GM19238 (cell line): ENCODE data around the gene C11orf86.
"Not testable (repeated sequence)": the region's sequence is repeated elsewhere in the genome, so short reads cannot be mapped to it uniquely, and the experiment has no call there.

Experiments used
- DNase-seq: peaks from one replicate; pipeline ENCODE4 v3.0.0; 2011; ENCODE audit warnings: low spot score; ENCODE audit not compliant: insufficient read length

The C11orf86 gene

GRCh38 chr11:66988741-66989140 lies 13.6 kb downstream of the C11orf86 start:
- not testable (repeated sequence) for DNase-seq

DNA sequence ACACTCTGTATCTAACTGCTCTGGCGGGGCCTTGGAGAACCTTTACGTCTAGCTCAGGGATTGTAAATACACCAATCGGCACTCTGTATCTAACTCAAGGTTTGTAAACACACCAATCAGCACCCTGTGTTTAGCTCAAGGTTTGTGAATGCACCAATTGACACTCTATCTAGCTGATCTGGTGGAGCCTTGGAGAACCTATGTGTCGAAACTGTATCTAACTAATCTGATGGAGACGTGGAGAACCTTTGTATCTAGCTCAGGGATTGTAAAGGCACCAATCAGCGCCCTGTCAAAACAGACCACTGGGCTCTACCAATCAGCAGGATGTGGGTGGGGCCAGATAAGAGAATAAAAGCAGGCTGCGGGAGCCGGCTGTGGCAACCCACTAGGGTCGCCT lies 14.3 kb downstream of the C11orf86 start:
- DNase-seq, result not testable (repeated sequence)

- no peak for DNase-seq
These were observed 16.9 kb downstream of the C11orf86 start for GRCh38 chr11:66992041-66992440.

DNA sequence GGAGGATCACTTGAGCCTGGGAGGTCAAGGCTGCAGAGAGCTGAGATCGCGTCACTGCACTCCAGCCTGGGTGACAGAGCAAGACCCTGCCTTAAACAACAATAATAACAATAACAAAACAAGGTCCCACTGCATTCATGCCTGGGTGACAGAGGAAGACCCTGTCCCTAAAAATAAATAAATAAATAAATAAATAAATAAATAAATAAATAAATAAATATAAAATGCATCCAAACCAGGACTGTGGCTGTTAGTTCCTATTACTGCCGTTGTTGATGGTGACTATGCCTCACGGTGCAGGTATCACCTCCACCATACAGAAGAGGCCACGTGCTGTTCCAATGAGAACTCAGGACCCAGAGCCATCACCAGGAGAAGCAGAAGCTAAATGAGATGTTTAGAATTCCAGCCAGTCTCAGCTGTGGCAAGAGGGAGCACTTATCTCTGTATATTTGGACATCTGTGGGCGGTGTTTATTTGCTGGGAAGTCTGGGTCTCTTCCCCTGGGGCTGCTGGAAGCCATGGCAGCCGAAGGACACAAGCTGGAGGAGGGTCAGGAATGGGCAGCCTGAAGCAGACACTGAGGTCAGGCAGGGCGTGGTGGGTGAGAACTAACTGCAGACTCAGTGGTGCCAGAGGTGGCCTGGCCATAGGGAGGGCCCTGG lies 21.6 kb downstream of the C11orf86 start:
- DNase-seq, result no peak

DNA sequence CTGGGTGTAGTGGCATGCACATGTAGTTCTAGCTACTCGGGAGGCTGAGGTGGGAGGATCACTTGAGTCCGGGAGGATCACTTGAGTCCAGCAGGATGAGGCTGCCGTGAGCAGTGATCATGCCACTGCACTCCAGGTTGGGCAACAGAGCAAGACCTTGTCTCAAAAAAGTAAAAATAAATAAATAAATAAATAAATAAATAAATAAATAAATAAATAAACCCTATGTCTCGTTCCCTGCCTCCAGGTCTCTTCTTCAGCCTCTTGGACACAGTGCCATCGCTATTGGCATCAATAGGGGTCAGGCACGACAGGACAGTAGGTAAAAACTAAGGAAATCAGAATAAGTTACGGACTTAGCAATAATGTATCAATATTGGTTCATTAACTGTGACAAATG lies 24.5 kb downstream of the C11orf86 start:
- DNase-seq, result no peak

GRCh38 chr11:67001332-67001731 lies 26.2 kb downstream of the C11orf86 start:
- DNase-seq, result no peak

- no peak for DNase-seq
These were observed 27.3 kb downstream of the C11orf86 start for GRCh38 chr11:67002297-67002913.

- DNase-seq, result no peak
These were observed 27.9 kb downstream of the C11orf86 start for GRCh38 chr11:67002921-67003411.

- not testable (repeated sequence) for DNase-seq
These were observed 30.1 kb downstream of the C11orf86 start for GRCh38 chr11:67005200-67005599.

GRCh38 chr11:67006029-67006884 lies 31.2 kb downstream of the C11orf86 start:
- DNase-seq, result no peak

GRCh38 chr11:67007126-67007525 lies 32.0 kb downstream of the C11orf86 start:
- DNase-seq, result no peak

GRCh38 chr11:67010296-67010905 lies 35.3 kb downstream of the C11orf86 start:
- no peak for DNase-seq

DNA sequence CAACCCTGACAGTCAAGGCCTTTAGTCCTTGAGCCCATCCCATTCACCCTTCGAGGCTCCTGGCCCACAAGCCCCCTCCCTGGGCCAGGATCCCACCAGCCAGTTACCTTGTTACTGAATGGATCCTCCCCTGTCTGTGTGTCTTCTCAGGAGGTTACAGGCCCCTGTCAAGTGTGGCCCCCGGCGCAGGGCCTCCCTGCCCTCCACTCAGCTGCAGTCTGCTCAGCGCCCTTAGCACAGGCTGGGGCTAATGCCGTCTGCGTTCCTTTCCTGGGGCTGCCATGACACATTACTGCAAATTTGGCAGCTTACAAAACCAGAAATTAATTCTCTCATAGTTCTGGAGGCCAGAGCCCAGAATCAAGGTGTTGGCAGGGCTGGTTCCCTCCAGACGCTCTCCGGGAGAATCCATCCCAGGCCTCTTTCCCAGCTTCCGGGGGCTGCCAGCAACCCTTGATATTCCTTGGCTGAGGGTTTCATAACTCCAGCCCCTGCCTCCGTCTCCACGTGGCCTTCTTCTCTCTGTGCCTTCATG lies 38.5 kb downstream of the C11orf86 start:
- DNase-seq, result no peak

- DNase-seq, result no peak
These were observed 39.2 kb downstream of the C11orf86 start for GRCh38 chr11:67014343-67014742.

GRCh38 chr11:67015048-67015447 lies 39.9 kb downstream of the C11orf86 start:
- no peak for DNase-seq

GRCh38 chr11:67016550-67016949 lies 41.4 kb downstream of the C11orf86 start:
- DNase-seq, result no peak

DNA sequence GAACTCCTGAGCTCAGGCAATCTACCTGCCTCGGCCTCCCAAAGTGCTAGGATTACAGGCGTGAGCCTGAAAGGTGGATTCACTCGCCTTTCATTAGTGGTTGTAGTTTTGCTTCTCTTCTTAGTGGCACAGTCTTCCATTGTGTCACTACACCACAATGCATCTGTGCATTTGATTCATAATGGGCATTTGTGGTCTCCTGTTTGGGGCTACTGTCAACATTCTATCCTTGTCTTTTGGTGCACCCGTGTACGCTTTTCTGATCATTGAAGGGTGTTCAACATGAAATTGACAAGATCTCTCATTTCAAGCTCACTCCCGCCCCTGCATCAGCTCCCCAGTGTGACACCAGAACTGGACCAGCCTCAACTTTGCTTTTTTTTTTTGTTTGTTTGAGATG lies 45.8 kb downstream of the C11orf86 start:
- DNase-seq, result no peak

DNA sequence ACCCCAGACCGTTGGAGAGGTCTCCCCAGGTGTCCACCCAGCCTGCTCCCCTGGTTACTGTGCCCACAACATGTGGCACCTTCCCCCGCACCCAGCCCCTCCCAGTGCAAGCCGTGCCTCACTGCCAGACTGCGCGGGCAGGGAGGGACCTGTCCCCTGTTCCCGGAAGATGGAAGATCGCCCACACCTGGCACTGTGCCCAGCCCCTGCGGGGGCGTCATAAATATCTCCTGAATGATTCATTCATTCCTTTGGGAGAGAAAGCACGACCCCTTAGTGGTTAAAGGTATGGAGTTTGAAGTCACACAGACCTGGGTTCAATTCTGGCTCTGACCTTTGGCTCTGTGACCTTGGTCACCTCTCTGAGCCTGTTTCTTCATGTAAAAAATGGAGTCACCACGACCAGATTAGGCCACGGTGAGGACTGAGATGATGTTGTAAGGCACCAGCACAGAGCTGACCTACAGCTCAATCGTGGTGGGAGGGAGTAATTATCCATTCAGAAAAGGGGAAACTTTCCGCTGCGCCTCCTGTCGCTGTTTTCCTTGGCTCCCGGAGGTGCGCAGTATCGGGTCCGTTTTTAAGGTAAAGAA lies 47.3 kb downstream of the C11orf86 start:
- no peak for DNase-seq

- no peak for DNase-seq
These were observed 48.2 kb downstream of the C11orf86 start, which contains the start of gene SYT12 for GRCh38 chr11:67022961-67023956. Gene SYT12, plus strand, starts transcription at chr11:67023134. Its CDS starts 7,011 bp downstream, at chr11:67030145.

- no peak for DNase-seq
These were observed 48.9 kb downstream of the C11orf86 start for GRCh38 chr11:67023957-67024353.
